Tibial artery (tissue), 4 donors: ENCODE results near the gene CHID1.

ENCODE experiments used
- DNase-seq, 2 donors: peaks; one replicate each; pipeline ENCODE4 v3.0.0-alpha.2; 2019
- H3K27ac ChIP-seq, 2 donors: fragments of 200-600 bp; sonication (generic) in 1 of 2; 1 replicate in 1 of 2; 2 replicates in 1 of 2; pipeline ENCODE4 v1.5.1; 2018 to 2019; ENCODE audit warnings: mild to moderate bottlenecking in 1 of 2
- H3K27me3 ChIP-seq, 2 donors: fragments of 200-600 bp; sonication (generic) in 1 of 2; one replicate each; pipeline versions ENCODE4 v1.5.1 to v1.6.0; 2016 to 2019
- H3K36me3 ChIP-seq, 3 donors: fragments of 200-600 bp; sonication (generic) in 2 of 3; one replicate each; pipeline ENCODE4 v1.5.1; 2016 to 2019; ENCODE audit warnings: mild to moderate bottlenecking in 2 of 3
- H3K4me1 ChIP-seq, 4 donors: fragments of 200-600 bp; sonication (generic) in 2 of 4; 1 replicate in 3 of 4; 2 replicates in 1 of 4; pipeline ENCODE4 v1.5.1; 2016 to 2019
- H3K4me3 ChIP-seq, 2 donors: fragments of 200-600 bp; sonication (generic) in 1 of 2; 1 replicate in 1 of 2; 2 replicates in 1 of 2; pipeline ENCODE4 v1.5.1; 2018 to 2019; ENCODE audit warnings: mild to moderate bottlenecking in 2 of 2
- H3K9me3 ChIP-seq, 3 donors: fragments of 200-600 bp; sonication (generic) in 1 of 3; one replicate each; pipeline ENCODE4 v1.5.1; 2016 to 2019
- CTCF ChIP-seq, 2 experiments: fragments of 200-600 bp in 1 of 2; fragments of 450-650 bp in 1 of 2; IDR thresholded peaks; one replicate each; pipeline ENCODE4 v1.5.1; 2017 to 2019; ENCODE audit warnings: antibody characterized with exemption in 2 of 2, mild to moderate bottlenecking in 1 of 2, moderate library complexity in 1 of 2
- intact Hi-C: fragments of 100-400 bp; cut with DNase I; formaldehyde crosslinking; loops from one replicate; pipeline ENCODE4 v1.15.0; 2023; ENCODE audit warnings: low total_unique reads

Gene CHID1

DNA sequence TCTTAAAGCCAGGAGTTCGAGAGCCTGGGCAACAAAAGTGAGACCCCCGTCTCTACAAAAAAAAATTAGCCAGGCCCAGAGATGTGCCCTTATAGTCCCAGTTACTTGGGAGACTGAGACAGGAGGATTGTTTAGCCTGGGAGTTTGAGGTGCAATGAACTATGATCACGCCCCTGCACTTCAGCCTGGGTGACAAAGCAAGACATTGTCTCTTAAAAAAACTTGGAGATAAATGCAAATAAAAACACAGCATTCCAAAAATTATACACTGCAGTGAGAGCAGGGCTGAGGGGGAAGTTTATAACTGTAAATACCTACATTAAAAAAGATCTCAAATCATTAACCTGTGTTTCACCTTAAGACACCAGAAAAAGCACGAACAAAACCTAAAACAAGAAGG, 37.1 kb upstream of the CHID1 start:
- Histone ChIP-seq H3K27me3 (no peaks in the 10 kb centered on the region), H3K9me3 (peaks cover 0 to 12% (median 0%) of the 10 kb centered on the region in 3 donors), H3K4me3 (no peak overlapping the region), H3K27ac (no peak overlapping the region), H3K36me3 (peaks cover 6 to 33% (median 30%) of the 10 kb centered on the region in 3 donors), H3K4me1 (no peaks in the 10 kb centered on the region)
- DNase-seq, result no peak
- intact Hi-C loops, result no loop called here
- TF ChIP-seq CTCF (IDR thresholded peaks at IDR 0.05), result no peak

DNA sequence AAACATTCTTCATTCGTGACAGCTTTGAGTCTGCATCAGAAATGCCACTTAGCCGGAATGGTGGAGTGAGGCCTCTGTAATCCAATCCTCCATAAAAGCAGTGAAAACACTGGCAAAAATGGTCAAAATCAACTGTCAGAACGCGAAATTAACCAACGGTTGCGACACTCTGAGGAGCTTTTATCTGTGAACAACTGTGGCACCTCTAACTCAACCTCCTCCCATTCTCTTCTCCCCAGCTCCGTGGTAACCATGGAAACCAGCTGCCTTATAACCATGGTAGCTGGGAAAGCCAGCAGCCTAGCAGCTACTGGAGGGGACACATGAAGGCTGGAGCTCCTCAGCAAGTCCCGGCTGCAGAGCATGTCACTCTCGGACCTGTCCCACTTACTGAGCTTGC, 35.4 kb upstream of the CHID1 start:
- H3K36me3 ChIP-seq, result peaks cover 6 to 33% (median 30%) of the 10 kb centered on the region in 3 donors
- H3K9me3 ChIP-seq, result peaks cover 0 to 12% (median 0%) of the 10 kb centered on the region in 3 donors
- no peaks in the 10 kb centered on the region for H3K27me3 ChIP-seq
- no peak for DNase-seq
- no peak overlapping the region for H3K27ac ChIP-seq
- H3K4me3 ChIP-seq, result no peak overlapping the region
- no peak for TF ChIP-seq CTCF (IDR thresholded peaks at IDR 0.05)
- intact Hi-C loops, result no loop called here
- peaks cover 0 to 3% (median 0%) of the 10 kb centered on the region in 4 donors for H3K4me1 ChIP-seq

GRCh38 chr11:944711-945470, 34.3 kb upstream of the CHID1 start:
- no peak for TF ChIP-seq CTCF (IDR thresholded peaks at IDR 0.05)
- peaks cover 6 to 33% (median 30%) of the 10 kb centered on the region in 3 donors for H3K36me3 ChIP-seq

GRCh38 chr11:942823-943222, 32.2 kb upstream of the CHID1 start:
- H3K4me1 ChIP-seq, result peaks cover 0 to 9% (median 2%) of the 10 kb centered on the region in 4 donors
- no peak overlapping the region for H3K27ac ChIP-seq
- no peaks in the 10 kb centered on the region for H3K9me3 ChIP-seq
- no peak for DNase-seq
- peaks cover 6 to 23% (median 20%) of the 10 kb centered on the region in 3 donors for H3K36me3 ChIP-seq
- TF ChIP-seq CTCF (IDR thresholded peaks at IDR 0.05), result no peak
- H3K27me3 ChIP-seq, result no peaks in the 10 kb centered on the region
- intact Hi-C loops, result no loop called here
- H3K4me3 ChIP-seq, result no peak overlapping the region

More at GRCh38 chr11:944711-945470, 34.3 kb upstream of the CHID1 start:
- Histone ChIP-seq H3K27me3 (no peaks in the 10 kb centered on the region), H3K9me3 (peaks cover 0 to 11% (median 0%) of the 10 kb centered on the region in 3 donors), H3K27ac (no peak overlapping the region), H3K4me3 (no peak overlapping the region), H3K4me1 (peaks cover 0 to 9% (median 2%) of the 10 kb centered on the region in 4 donors)
- intact Hi-C loops, result no loop called here
- no peak for DNase-seq

DNA sequence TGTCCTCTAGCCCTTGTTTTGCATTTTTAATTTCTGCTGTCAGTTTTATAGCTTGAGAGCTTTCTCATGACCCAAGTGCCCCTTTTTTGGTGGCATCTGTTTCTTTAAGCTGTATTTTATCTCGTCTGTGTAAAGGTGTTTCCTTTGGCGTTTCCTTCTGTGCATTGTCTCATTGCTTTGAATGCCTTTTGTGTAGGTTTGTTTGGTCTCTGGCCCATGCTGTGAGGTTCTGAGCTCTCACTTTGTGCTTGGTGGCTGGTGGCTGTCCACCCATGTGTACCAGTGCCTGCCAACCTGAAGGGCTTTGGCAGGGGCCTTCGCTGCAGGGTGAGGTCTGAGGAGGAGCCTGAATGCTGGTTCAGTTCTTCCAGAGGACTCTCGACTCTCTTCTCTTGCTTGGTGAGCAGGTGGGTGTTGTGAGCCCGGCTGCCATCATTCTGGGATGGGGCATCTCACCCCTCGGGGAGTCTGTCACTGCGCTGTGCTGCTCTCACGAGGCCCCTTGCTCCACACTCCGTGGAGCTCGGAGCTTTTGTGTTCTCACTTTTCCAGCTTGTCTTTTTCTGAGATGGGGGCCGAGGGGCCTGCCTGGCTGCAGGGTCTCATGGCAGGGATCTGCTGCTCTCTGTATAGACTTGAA, 30.0 kb upstream of the CHID1 start:
- DNase-seq, result no peak
- no peak for TF ChIP-seq CTCF (IDR thresholded peaks at IDR 0.05)
- H3K4me1 ChIP-seq, result peaks cover 0 to 9% (median 2%) of the 10 kb centered on the region in 4 donors
- H3K36me3 ChIP-seq, result peaks cover 0 to 8% (median 7%) of the 10 kb centered on the region in 3 donors
- no peak overlapping the region for H3K27ac ChIP-seq
- H3K9me3 ChIP-seq, result no peaks in the 10 kb centered on the region
- no peaks in the 10 kb centered on the region for H3K27me3 ChIP-seq
- H3K4me3 ChIP-seq, result no peak overlapping the region
- intact Hi-C loops, result no loop called here
